HG03103 (cell line): ENCODE data around the gene PTRH1.

Experiments
- ATAC-seq: cut with Tn5 transposase; IDR thresholded peaks from one replicate; pipeline ENCODE4 v1.9.1; 2021; ENCODE audit warnings: low read depth; ENCODE audit not compliant: unreplicated experiment

Gene PTRH1

DNA sequence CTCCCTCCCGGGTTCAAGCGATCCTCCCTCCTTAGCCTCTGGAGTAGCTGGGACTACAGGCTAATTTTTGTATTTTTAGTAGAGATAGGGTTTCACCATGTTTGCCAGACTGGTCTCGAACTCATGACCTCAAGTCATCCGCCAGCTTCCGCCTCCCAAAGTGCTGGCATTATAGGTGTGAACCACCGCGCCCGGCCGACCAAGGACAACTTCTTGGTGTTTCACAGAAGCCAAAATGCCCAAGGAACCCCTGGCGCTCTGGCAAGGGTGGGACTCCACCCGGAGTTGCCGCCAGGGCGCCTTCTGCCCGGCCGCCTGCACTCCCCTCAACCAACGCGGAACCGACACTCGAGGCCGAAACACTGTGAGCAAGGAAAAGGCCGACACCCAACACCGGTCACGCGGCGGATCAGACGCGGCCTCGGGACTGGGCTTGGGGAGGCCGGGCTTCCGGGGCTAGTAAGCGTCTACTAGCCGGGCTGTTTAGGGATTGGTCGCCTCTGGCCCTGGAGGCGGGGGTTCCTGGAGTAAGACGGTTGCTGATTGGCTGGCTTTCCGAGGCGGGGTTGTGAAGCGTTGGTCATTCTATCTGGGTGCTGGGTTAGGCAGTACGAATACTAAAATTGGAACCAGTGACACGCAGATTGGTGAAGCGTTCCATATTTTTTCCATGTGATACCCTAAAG, 16.3 kb downstream of the PTRH1 start:
- ATAC-seq, result peak; percentile 74

- no peak for ATAC-seq
Observed at GRCh38 chr9:127698386-127698785, 17.1 kb downstream of the PTRH1 start.

DNA sequence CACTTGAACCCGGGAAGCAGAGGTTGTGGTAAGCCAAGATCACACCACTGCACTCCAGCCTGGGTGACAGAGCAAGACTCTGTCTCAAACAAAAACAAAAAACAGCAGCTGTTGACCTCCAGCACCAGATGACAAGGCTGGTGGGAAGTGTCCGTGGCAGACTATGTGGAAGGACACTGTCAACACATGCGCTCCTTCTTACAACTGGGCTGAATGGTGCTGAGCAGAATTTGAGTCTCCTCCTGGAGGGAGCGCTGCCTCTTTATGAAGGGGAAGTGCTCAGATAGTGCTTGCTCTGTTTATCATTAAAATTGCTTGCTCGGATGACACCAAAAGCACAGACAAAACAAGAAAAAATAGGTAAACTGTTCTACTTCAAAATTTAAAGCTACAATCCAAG, 17.9 kb downstream of the PTRH1 start:
- ATAC-seq, result no peak

DNA sequence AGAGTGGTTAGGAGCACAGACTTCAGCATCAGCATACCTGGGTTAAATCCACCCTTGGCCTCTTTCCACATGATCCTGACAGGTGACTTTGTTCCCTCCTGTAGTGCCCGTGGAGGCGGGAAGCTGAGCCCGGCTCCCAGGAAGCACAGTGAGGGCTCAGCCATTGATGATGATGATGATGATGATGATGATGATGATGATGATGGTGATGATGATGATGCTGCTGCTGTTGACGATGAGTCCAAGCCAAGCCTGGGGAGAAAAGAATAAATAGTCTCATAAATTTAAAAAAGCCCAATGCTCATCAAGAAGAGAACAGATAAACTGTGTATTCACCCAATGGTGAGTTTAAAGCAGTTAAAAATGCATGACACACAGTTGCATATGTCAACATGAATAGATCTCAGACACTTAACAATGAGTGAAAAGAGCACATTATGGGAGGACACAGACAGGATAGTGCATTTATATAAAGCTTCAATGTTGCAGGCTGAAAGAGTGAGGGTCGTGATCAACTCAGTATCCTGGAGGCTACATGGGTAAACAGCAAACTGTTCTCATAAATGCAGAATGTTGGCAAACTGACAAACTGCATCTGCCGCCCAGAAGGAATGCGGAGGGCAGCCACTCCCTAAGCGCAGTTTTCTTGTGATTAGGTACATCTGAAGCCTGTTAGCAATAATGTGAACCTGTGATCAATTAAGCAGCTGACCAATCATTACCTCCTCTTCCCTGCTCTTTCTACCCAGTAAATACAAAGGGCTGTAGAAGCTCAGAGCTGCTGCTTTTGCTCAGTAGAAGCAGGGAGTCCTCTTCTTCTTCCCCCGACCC, 20.4 kb downstream of the PTRH1 start:
- ATAC-seq, result no peak

GRCh38 chr9:127693697-127694096, 21.8 kb downstream of the PTRH1 start:
- ATAC-seq, result no peak

DNA sequence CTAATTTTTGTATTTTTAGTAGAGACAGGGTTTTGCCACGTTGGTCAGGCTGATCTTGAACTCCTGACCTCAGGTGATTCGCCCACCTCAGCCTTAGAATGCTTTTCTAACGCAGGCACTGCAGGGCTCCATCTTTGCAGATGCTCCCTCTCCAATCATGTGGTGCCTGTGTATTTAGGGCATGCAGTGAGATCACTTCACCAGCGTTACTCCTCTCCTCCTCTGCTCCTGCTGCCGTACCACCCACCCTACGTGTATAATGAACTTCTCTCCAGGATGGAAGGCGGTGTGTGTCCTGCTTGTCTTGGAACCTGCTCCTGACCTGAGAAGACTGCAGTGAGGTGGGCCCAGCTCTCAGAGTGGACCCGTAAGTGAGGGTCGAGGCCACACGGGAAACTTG, 22.3 kb downstream of the PTRH1 start:
- no peak for ATAC-seq

DNA sequence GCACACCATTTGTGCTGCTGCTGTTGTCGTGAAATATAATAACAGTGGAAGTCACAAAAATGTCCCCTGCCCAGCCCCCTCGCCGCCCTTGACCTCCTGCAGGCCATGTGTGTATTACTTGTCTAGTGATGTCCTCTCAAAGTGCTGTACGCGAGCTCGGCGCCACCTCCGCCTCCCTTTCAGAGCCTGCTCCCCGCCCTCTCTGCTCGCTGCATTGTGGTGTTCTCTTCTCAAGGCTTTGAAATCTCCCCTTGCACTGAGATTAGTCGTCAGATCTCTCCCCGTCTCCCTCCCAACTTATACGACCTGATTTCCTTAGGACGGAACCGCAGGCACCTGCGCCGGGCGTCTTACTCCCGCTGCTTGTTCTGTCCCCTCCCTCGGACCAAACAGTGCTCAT, 23.4 kb downstream of the PTRH1 start:
- ATAC-seq, result no peak

- ATAC-seq, result no peak
Observed at GRCh38 chr9:127690735-127691134, 24.7 kb downstream of the PTRH1 start.

DNA sequence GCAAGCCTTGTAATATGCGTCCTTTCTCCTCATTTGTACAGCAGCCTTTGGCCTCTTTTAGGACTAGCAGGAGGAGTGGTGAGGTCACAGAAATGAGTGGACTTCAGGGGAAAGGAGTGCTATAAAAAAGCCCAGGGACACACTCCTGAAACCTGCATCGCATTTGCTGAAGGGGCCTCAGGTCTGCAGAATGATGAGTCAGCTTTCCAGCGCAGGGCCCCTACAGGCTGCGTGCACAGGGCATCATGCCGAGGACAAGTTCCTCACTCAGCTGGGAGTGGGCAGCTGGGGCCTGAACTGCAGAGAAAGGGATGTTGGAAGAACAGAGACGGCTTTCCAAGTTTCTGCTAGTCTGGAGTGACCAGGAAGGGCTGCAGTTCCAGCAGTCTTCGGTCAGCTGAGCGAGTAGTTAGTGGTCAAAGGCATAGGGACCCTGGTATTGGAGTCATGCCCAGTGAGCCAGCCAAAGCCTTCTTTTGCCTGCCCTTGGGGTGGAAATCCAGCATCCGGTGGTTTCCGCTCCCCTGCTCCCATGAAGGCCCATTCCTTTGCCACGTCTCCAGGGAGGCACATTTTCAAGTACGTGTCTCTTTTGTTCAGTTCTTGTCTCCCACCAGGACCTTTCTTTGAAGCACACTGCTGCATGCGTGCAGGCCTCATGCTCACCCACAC, 26.0 kb downstream of the PTRH1 start:
- no peak for ATAC-seq

DNA sequence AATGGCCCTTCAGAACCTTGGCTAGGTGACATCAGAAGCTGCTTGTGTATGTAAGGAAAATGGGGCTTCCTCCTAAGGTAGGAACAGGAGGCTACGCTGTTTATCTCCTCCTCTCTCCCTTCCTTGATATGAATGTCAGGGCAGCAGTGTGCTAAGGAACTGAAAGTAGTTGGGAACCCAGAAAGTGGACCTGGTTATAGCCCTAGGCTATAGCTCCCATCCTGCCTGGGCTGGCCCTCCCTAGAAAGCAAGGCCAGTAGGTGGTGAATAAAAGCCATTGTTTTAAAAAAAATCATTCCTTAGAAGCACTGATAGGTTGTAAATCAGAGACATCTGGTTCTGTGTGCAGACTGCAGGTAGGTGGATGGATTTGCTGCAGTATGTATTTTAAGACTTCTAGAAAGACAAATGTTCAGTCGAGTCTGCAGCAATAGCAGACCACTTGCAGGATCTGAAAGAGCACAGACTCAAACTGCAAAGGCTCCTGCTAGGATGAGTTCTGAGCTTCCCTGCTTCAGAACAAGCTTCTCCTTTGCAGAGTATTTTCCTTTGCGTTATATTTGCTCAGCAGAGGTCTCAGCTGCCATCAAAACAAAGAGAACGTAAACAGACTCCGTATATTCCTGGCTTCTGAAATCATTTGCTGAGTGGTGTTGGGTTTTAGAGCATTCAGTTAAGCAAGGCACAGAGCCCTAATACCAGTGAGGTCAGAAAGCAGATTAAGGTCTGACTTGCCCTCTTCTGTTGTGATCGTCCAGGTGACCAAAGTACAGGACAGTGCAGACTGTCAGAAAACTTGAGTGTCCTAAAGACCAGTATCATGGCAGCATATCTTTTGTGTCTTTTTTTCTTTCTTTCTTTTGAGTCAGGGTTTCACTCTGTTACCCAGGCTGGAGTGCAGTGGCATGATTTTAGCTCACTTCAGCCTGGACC, 28.7 kb downstream of the PTRH1 start:
- ATAC-seq, result no peak

DNA sequence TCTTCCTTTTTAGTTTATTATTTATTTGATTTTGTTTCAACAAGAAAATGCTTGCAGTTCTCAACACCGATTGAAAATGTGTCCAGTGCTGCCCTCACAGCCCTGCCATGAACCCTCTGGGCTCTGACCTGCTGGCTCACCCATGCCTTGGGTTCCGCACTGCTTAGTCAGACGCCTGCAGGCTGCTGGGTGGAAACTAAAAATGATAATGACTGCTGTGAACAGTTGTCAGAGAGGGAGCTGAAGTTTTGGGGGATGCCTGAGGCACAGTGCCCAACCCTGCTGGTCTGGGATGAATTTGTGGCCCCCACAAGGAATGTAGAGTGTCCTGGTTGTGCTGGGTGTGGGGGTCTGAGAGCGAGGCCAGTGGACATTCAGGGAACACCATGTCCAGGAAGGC, 30.9 kb downstream of the PTRH1 start:
- ATAC-seq, result no peak

GRCh38 chr9:127683723-127684122, 31.7 kb downstream of the PTRH1 start:
- ATAC-seq, result no peak

DNA sequence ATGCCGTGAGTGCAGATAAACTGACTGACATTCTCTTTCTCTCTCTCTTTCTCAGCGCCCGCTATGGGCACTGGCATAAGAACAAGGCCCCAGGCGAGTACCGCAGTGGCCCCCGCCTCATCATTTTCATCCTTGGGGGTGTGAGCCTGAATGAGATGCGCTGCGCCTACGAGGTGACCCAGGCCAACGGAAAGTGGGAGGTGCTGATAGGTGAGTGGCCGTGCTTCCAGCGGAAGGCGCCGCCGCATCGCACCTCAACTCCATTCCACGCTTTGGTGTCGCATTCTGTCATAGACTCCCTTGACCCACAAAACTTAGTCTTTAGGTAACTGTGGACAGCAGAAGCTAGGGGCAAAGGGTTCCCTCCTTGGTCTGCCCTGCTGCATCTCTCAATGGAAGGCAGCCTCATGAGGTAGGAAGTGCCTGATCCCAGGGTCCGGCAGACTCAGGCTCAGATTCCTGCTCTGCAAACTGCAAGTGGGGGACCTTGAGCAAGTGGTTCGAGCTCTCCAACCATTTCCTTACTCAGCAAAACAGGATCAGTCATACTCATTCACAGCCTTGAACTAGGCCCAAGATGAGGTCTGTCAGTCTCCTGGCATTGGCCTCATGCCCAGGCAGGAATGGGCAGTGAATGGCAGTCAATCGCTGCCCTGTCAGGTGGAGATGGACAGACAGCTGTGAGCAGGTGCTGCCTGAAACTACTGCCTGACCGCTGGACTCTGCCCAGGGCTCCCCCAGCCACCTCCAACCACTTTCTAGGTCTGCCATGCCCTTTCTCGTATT, 32.9 kb downstream of the PTRH1 start:
- no peak for ATAC-seq

- ATAC-seq, result no peak
Observed at GRCh38 chr9:127680846-127681245, 34.6 kb downstream of the PTRH1 start.

- no peak for ATAC-seq
Observed at GRCh38 chr9:127680226-127680625, 35.2 kb downstream of the PTRH1 start.

DNA sequence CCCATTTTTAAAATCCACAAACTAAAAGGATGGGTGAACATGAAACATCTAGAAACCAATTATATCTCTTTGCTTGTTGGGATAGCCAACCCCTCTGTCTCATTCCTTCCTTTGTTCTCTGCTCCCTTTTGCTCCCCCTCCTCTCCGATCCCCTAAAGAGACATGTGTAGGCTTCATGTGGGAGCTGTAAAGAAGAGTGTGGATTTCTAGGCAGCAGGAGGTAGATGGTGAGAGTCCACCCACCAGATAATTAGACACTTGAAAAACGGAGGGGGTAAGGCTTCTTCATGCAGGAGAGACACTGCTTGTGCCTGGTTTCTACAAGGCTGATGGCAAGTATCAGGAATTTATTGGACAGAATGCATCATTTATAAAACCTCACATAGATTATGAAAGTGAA, 36.0 kb downstream of the PTRH1 start:
- ATAC-seq, result no peak

GRCh38 chr9:127676638-127677037, 38.8 kb downstream of the PTRH1 start:
- ATAC-seq, result no peak

DNA sequence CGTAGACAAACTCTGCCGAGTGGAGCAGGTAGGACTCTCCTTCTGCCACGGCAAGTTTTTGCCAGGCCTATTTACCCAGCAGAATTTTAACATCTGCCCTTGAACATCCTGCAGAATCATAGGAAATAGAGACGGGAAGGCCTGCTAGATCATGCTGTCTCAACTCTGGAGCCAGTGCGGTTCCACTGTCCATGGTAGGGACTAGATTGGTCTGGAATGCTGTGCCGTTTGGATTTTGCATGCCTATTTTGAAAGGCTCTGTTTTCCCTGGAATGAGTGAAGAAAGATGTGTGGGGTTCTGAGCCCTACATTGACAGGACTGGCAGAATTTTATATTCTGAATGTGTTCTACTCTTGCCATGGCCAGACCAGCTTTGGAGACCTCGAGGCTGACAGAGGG, 42.2 kb downstream of the PTRH1 start:
- no peak for ATAC-seq

- ATAC-seq, result no peak
Observed at GRCh38 chr9:127667906-127668305, 47.6 kb downstream of the PTRH1 start.
